Liver (tissue), 3 donors: ENCODE measurements around the gene XPNPEP1.

Source experiments
- CTCF ChIP-seq: fragments of 150-350 bp; IDR thresholded peaks from 2 replicates; pipeline ENCODE4 v1.5.1; 2017; ENCODE audit warnings: improper control_type of control experiment, low read depth, low read length; ENCODE audit not compliant: missing input control
- EGR1 ChIP-seq, 2 donors: IDR thresholded peaks; 2 replicates each; pipeline ENCODE4 v1.6.1; 2016 to 2018; ENCODE audit warnings: antibody characterized with exemption in 2 of 2, low read depth in 2 of 2
- GABPA ChIP-seq, 2 donors: IDR thresholded peaks in 1 of 2; conservative IDR thresholded peaks in 1 of 2; 2 replicates each; pipeline ENCODE4 v1.6.1; 2016; ENCODE audit warnings: antibody characterized with exemption in 2 of 2, mild to moderate bottlenecking in 1 of 2, moderate library complexity in 1 of 2
- JUND ChIP-seq, 2 donors: IDR thresholded peaks; 2 replicates each; pipeline ENCODE4 v1.6.1; 2016; ENCODE audit warnings: antibody characterized with exemption in 2 of 2
- RAD21 ChIP-seq, 2 donors: IDR thresholded peaks; 2 replicates each; pipeline ENCODE4 v1.6.1; 2016; ENCODE audit warnings: antibody characterized with exemption in 2 of 2, mild to moderate bottlenecking in 2 of 2
- REST ChIP-seq: IDR thresholded peaks from 2 replicates; pipeline ENCODE4 v1.6.1; 2016; ENCODE audit warnings: antibody characterized with exemption, mild to moderate bottlenecking
- RXRA ChIP-seq, 2 donors: IDR thresholded peaks; 2 replicates each; pipeline ENCODE4 v1.6.1; 2017 to 2018; ENCODE audit warnings: antibody characterized with exemption in 2 of 2, mild to moderate bottlenecking in 1 of 2
- SP1 ChIP-seq: IDR thresholded peaks from 2 replicates; pipeline ENCODE4 v1.6.1; 2018; ENCODE audit warnings: antibody characterized with exemption, mild to moderate bottlenecking
- TAF1 ChIP-seq: conservative IDR thresholded peaks from 2 replicates; pipeline ENCODE4 v1.6.1; 2016; ENCODE audit warnings: antibody characterized with exemption, mild to moderate bottlenecking
- YY1 ChIP-seq: IDR thresholded peaks from 2 replicates; pipeline ENCODE4 v1.6.1; 2016; ENCODE audit warnings: antibody characterized with exemption, mild to moderate bottlenecking
- ZBTB33 ChIP-seq: IDR thresholded peaks from 2 replicates; pipeline ENCODE4 v1.6.1; 2016; ENCODE audit warnings: antibody characterized with exemption
- TF ChIP-seq, protein P1 (sequence below): IDR thresholded peaks from 2 replicates; pipeline ENCODE4 v1.6.1; 2016; ENCODE audit warnings: antibody characterized with exemption
- TF ChIP-seq, protein P2 (sequence below): IDR thresholded peaks from 2 replicates; pipeline ENCODE4 v1.6.1; 2016; ENCODE audit warnings: antibody characterized with exemption
- donor health status: healthy.
- donor health status: healthy.

GRCh38 chr10:109875828-109876821 lies 47.2 kb downstream of the XPNPEP1 start:
- TF ChIP-seq CTCF (no peak), RXRA (IDR thresholded peaks at IDR 0.05) (no peak), YY1 (no peak), ZBTB33 (no peak), SP1 (no peak), RAD21 (IDR thresholded peaks at IDR 0.05) (no peak), JUND (IDR thresholded peaks at IDR 0.05) (no peak), TAF1 (no peak), REST (no peak), GABPA (IDR thresholded peaks at IDR 0.05 in 1 of 2, conservative IDR thresholded peaks at IDR 0.05 in 1 of 2) (no peak), EGR1 (IDR thresholded peaks at IDR 0.05; ENCODE audit: low read depth in 2 of 2) (no peak)
- TF ChIP-seq, protein P1, sequence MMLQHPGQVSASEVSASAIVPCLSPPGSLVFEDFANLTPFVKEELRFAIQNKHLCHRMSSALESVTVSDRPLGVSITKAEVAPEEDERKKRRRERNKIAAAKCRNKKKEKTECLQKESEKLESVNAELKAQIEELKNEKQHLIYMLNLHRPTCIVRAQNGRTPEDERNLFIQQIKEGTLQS = no peak
- TF ChIP-seq, protein P2, sequence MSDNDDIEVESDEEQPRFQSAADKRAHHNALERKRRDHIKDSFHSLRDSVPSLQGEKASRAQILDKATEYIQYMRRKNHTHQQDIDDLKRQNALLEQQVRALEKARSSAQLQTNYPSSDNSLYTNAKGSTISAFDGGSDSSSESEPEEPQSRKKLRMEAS = no peak
